ENCODE measurements around the gene CRYZ. TPM values are rescaled to one million over a fixed set of nuclear protein-coding genes. Genes with fewer than 3 reads are reported as not detected.

The CRYZ gene
- total and polyA plus RNA-seq, 10 of the 15 experiments (the other 5 are each of a cell fraction or from before 2014, with no cell fraction given): 53.4 to 194 (median 79.8) TPM

DNA sequence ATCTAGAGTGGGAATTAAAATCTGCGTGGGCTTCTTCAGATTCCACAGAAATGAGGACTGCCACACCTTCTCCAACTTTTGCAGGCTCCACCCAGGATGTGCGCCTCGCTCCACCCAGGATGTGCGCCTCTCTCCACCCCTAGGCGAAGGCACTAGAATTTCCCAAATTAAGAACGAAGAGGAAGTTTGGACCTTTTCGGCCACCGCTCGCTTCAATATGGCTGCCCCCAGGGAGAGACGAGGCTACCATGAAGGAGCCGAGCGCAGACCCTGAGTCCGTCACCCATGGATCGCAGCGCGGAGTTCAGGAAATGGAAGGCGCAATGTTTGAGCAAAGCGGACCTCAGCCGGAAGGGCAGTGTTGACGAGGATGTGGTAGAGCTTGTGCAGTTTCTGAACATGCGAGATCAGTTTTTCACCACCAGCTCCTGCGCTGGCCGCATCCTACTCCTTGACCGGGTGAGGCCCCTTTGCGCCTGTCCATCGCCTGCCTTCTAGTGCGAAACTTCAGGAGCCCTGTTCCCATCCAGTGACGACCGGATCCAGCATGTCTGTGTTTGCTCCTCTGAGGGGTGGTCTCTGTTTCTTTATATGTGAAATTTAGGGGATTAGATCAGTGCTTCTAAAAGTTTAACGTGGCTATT is at the start of gene CRYZ, which contains the start of gene TYW3 (continued):
- TF ChIP-seq, protein P1, sequence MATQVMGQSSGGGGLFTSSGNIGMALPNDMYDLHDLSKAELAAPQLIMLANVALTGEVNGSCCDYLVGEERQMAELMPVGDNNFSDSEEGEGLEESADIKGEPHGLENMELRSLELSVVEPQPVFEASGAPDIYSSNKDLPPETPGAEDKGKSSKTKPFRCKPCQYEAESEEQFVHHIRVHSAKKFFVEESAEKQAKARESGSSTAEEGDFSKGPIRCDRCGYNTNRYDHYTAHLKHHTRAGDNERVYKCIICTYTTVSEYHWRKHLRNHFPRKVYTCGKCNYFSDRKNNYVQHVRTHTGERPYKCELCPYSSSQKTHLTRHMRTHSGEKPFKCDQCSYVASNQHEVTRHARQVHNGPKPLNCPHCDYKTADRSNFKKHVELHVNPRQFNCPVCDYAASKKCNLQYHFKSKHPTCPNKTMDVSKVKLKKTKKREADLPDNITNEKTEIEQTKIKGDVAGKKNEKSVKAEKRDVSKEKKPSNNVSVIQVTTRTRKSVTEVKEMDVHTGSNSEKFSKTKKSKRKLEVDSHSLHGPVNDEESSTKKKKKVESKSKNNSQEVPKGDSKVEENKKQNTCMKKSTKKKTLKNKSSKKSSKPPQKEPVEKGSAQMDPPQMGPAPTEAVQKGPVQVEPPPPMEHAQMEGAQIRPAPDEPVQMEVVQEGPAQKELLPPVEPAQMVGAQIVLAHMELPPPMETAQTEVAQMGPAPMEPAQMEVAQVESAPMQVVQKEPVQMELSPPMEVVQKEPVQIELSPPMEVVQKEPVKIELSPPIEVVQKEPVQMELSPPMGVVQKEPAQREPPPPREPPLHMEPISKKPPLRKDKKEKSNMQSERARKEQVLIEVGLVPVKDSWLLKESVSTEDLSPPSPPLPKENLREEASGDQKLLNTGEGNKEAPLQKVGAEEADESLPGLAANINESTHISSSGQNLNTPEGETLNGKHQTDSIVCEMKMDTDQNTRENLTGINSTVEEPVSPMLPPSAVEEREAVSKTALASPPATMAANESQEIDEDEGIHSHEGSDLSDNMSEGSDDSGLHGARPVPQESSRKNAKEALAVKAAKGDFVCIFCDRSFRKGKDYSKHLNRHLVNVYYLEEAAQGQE (IDR thresholded peaks at IDR 0.05; ENCODE audit: low read depth, low read length): no peak
- TF ChIP-seq TARDBP (IDR thresholded peaks at IDR 0.05; ENCODE audit: borderline replicate concordance): 0 out of 2 replicates have a peak, but pooled peaks have one; percentile 21
- TF ChIP-seq CHD1 (IDR thresholded peaks at IDR 0.05; ENCODE audit: low read depth, low read length): no peak
- peak; percentile 85 for TF ChIP-seq PML (IDR thresholded peaks at IDR 0.05; ENCODE audit: low read length)
- TF ChIP-seq, protein P2, sequence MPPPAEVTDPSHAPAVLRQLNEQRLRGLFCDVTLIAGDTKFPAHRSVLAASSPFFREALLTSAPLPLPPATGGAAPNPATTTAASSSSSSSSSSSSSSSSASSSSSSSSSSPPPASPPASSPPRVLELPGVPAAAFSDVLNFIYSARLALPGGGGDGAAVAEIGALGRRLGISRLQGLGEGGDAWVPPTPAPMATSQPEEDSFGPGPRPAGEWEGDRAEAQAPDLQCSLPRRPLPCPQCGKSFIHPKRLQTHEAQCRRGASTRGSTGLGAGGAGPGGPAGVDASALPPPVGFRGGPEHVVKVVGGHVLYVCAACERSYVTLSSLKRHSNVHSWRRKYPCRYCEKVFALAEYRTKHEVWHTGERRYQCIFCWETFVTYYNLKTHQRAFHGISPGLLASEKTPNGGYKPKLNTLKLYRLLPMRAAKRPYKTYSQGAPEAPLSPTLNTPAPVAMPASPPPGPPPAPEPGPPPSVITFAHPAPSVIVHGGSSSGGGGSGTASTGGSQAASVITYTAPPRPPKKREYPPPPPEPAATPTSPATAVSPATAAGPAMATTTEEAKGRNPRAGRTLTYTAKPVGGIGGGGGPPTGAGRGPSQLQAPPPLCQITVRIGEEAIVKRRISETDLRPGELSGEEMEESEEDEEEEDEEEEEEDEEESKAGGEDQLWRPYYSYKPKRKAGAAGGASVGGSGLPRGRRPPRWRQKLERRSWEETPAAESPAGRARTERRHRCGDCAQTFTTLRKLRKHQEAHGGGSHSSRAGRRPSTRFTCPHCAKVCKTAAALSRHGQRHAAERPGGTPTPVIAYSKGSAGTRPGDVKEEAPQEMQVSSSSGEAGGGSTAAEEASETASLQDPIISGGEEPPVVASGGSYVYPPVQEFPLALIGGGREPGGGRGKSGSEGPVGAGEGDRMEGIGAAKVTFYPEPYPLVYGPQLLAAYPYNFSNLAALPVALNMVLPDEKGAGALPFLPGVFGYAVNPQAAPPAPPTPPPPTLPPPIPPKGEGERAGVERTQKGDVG (CRISPR knock-in tag; IDR thresholded peaks at IDR 0.05): no peak
- peak; percentile 77; the same call in 1 of the 2 replicates for TF ChIP-seq CREM (IDR thresholded peaks at IDR 0.05; ENCODE audit: low read depth)
- TF ChIP-seq, protein P3, sequence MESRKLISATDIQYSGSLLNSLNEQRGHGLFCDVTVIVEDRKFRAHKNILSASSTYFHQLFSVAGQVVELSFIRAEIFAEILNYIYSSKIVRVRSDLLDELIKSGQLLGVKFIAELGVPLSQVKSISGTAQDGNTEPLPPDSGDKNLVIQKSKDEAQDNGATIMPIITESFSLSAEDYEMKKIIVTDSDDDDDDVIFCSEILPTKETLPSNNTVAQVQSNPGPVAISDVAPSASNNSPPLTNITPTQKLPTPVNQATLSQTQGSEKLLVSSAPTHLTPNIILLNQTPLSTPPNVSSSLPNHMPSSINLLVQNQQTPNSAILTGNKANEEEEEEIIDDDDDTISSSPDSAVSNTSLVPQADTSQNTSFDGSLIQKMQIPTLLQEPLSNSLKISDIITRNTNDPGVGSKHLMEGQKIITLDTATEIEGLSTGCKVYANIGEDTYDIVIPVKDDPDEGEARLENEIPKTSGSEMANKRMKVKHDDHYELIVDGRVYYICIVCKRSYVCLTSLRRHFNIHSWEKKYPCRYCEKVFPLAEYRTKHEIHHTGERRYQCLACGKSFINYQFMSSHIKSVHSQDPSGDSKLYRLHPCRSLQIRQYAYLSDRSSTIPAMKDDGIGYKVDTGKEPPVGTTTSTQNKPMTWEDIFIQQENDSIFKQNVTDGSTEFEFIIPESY (IDR thresholded peaks at IDR 0.05): no peak
- TF ChIP-seq, protein P4, sequence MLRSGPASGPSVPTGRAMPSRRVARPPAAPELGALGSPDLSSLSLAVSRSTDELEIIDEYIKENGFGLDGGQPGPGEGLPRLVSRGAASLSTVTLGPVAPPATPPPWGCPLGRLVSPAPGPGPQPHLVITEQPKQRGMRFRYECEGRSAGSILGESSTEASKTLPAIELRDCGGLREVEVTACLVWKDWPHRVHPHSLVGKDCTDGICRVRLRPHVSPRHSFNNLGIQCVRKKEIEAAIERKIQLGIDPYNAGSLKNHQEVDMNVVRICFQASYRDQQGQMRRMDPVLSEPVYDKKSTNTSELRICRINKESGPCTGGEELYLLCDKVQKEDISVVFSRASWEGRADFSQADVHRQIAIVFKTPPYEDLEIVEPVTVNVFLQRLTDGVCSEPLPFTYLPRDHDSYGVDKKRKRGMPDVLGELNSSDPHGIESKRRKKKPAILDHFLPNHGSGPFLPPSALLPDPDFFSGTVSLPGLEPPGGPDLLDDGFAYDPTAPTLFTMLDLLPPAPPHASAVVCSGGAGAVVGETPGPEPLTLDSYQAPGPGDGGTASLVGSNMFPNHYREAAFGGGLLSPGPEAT (IDR thresholded peaks at IDR 0.05; ENCODE audit: low read depth): peak; percentile 97
- TF ChIP-seq, protein P5, sequence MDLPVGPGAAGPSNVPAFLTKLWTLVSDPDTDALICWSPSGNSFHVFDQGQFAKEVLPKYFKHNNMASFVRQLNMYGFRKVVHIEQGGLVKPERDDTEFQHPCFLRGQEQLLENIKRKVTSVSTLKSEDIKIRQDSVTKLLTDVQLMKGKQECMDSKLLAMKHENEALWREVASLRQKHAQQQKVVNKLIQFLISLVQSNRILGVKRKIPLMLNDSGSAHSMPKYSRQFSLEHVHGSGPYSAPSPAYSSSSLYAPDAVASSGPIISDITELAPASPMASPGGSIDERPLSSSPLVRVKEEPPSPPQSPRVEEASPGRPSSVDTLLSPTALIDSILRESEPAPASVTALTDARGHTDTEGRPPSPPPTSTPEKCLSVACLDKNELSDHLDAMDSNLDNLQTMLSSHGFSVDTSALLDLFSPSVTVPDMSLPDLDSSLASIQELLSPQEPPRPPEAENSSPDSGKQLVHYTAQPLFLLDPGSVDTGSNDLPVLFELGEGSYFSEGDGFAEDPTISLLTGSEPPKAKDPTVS (IDR thresholded peaks at IDR 0.05; ENCODE audit: low read depth, low read length): peak; percentile 74; the same call in 1 of the 2 replicates
- TF ChIP-seq, protein P6, sequence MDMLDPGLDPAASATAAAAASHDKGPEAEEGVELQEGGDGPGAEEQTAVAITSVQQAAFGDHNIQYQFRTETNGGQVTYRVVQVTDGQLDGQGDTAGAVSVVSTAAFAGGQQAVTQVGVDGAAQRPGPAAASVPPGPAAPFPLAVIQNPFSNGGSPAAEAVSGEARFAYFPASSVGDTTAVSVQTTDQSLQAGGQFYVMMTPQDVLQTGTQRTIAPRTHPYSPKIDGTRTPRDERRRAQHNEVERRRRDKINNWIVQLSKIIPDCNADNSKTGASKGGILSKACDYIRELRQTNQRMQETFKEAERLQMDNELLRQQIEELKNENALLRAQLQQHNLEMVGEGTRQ (IDR thresholded peaks at IDR 0.05; ENCODE audit: borderline replicate concordance, low read depth, low read length): no peak
- peak; percentile 53; the same call in 1 of the 2 replicates for TF ChIP-seq CHD2 (IDR thresholded peaks at IDR 0.05; ENCODE audit: borderline replicate concordance, low read depth, low read length)
- TF ChIP-seq RAD21 (IDR thresholded peaks at IDR 0.05; ENCODE audit: insufficient read depth, low read depth, low read length): no peak
- TF ChIP-seq CHD4 (IDR thresholded peaks at IDR 0.05): no peak
- TF ChIP-seq POU2F2 (IDR thresholded peaks at IDR 0.05; ENCODE audit: borderline replicate concordance, low read depth, low read length): peak; percentile 66
- TF ChIP-seq SIX5 (IDR thresholded peaks at IDR 0.05; ENCODE audit: low read depth, low read length, severe bottlenecking): peak; percentile 73

Data from GM12878 (cell line).